Motor neuron (in vitro differentiated cells): ENCODE results near the gene TRIM66. TPM values are rescaled to one million over a fixed set of nuclear protein-coding genes. Genes with fewer than 3 reads are reported as not detected.

ENCODE experiments used
- ATAC-seq, 8 experiments: fragments of 200-7000 bp; cut with Tn5 transposase; replicated peaks in 6 of 8; 2 replicates each; pipeline ENCODE4 v1.8.0; 2021; ENCODE audit warnings: mild to moderate bottlenecking in 8 of 8, moderate library complexity in 8 of 8
- H3K27ac ChIP-seq, 2 donors: fragments of 250-450 bp; sonication (Bioruptor Pico); 2 replicates each; pipeline ENCODE4 v1.9.0; 2021; ENCODE audit warnings: antibody characterized with exemption in 2 of 2, mild to moderate bottlenecking in 2 of 2, moderate library complexity in 1 of 2
- H3K4me1 ChIP-seq, 2 donors: fragments of 250-450 bp; sonication (Bioruptor Pico); replicated peaks in 1 of 2; 2 replicates each; pipeline ENCODE4 v1.6.1; 2021; ENCODE audit warnings: antibody characterized with exemption in 2 of 2, mild to moderate bottlenecking in 2 of 2, moderate library complexity in 1 of 2
- H3K4me3 ChIP-seq, 5 donors: fragments of 250-450 bp; sonication (Bioruptor Pico); 2 replicates each; pipeline ENCODE4 v1.9.0; 2021; ENCODE audit warnings: antibody characterized with exemption in 5 of 5, mild to moderate bottlenecking in 5 of 5, moderate library complexity in 4 of 5
- WGBS, 10 experiments: fragments of 450-650 bp; shearing (Covaris generic); methylation state at CpG; one replicate each; pipeline ENCODE4 v1.0.0; 2022; 5-methylcytosine and 5-hydroxymethylcytosine counted together
- in situ Hi-C, 9 experiments: fragments of 400-800 bp; cut with MboI; loops; one replicate each; pipeline ENCODE4 v1.15.0; 2021; ENCODE audit warnings: low sequenced_read_pairs in 9 of 9, low pct_unique_long_range_greater_than_20kb in 2 of 9; ENCODE audit not compliant: unreplicated experiment in 9 of 9
- total RNA-seq, 8 experiments: library from RNA; unstranded; fragments of 300-600 nt; gene quantifications; 2 replicates each; pipeline versions ENCODE4 v1.2.3 to v1.2.4, GENCODE V29; 2022

Gene TRIM66
- total RNA-seq, 8 experiments from 2014 or later, result 3.5 to 25.7 (median 10.1) TPM

GRCh38 chr11:8698917-8699441, 16.5 kb upstream of the TRIM66 start:
- in situ Hi-C loops, result no loop called here
- peaks cover 8 to 16% of the 10 kb centered on the region in 2 donors for H3K4me1 ChIP-seq
- 75 to 100% (median 83%) methylated on average over 1 to 2 of the region's 11 CpGs; no CpG with 5 or more reads in 7 of the 10 experiments for WGBS, 10 experiments
- no peak overlapping the region for H3K27ac ChIP-seq
- ATAC-seq, result no peak
- no peak overlapping the region for H3K4me3 ChIP-seq

- H3K4me3 ChIP-seq, result no peak overlapping the region
- WGBS, 10 experiments, result 60 to 100% (median 81%) methylated on average over 1 to 4 of the region's 5 CpGs; no CpG with 5 or more reads in 2 of the 10 experiments
- H3K4me1 ChIP-seq, result peaks cover 8 to 16% of the 10 kb centered on the region in 2 donors
- in situ Hi-C loops, result no loop called here
- no peak for ATAC-seq
- no peak overlapping the region for H3K27ac ChIP-seq
Observed at GRCh38 chr11:8698379-8698851, 15.9 kb upstream of the TRIM66 start.

- no peak overlapping the region for H3K27ac ChIP-seq
- in situ Hi-C loops, result no loop called here
- 80 to 100% (median 94%) methylated on average over 1 to 2 of the region's 3 CpGs; no CpG with 5 or more reads in 5 of the 10 experiments for WGBS, 10 experiments
Observed at GRCh38 chr11:8697054-8697453, 14.6 kb upstream of the TRIM66 start.

GRCh38 chr11:8694137-8694536, 11.7 kb upstream of the TRIM66 start:
- Histone ChIP-seq H3K27ac (no peak overlapping the region), H3K4me1 (peaks cover 0 to 5% of the 10 kb centered on the region in 2 donors), H3K4me3 (no peak overlapping the region)
- 50 to 100% (median 92%) methylated on average over 1 to 5 of the region's 5 CpGs; no CpG with 5 or more reads in 3 of the 10 experiments for WGBS, 10 experiments
- peak in 1 of 8 experiments; percentile 0 for ATAC-seq
- in situ Hi-C loops, result no loop called here

More at GRCh38 chr11:8697054-8697453, 14.6 kb upstream of the TRIM66 start:
- Histone ChIP-seq H3K4me3 (no peak overlapping the region), H3K4me1 (peaks cover 8 to 16% of the 10 kb centered on the region in 2 donors)
- no peak for ATAC-seq

- 80 to 100% (median 98%) methylated on average over 1 to 7 of the region's 7 CpGs; no CpG with 5 or more reads in 4 of the 10 experiments for WGBS, 10 experiments
- Histone ChIP-seq H3K4me3 (no peak overlapping the region), H3K4me1 (peaks cover 0 to 5% of the 10 kb centered on the region in 2 donors), H3K27ac (no peak overlapping the region)
- in situ Hi-C loops, result no loop called here
- ATAC-seq, result no peak
Observed at GRCh38 chr11:8693555-8693954, 11.1 kb upstream of the TRIM66 start.

- in situ Hi-C loops, result no loop called here
- no peak overlapping the region for H3K27ac ChIP-seq
- ATAC-seq, result no peak
Observed at GRCh38 chr11:8693010-8693551, 10.6 kb upstream of the TRIM66 start.

GRCh38 chr11:8692417-8692816, 10.0 kb upstream of the TRIM66 start:
- WGBS, 10 experiments, result 60 to 100% (median 85%) methylated on average over 1 to 2 of the region's 3 CpGs; no CpG with 5 or more reads in 5 of the 10 experiments
- H3K4me1 ChIP-seq, result peaks cover 8 to 14% of the 10 kb centered on the region in 2 donors
- no peak for ATAC-seq
- H3K4me3 ChIP-seq, result no peak overlapping the region
- in situ Hi-C loops, result no loop called here
- H3K27ac ChIP-seq, result no peak overlapping the region

More at GRCh38 chr11:8693010-8693551, 10.6 kb upstream of the TRIM66 start:
- Histone ChIP-seq H3K4me3 (no peak overlapping the region), H3K4me1 (peaks cover under 1 to 7% of the 10 kb centered on the region in 2 donors)
- WGBS, 10 experiments, result 97 to 100% (median 100%) methylated on average over 1 to 4 of the region's 6 CpGs; no CpG with 5 or more reads in 4 of the 10 experiments

- in situ Hi-C loops, result no loop called here
- Histone ChIP-seq H3K4me1 (peaks cover 8 to 14% of the 10 kb centered on the region in 2 donors), H3K4me3 (no peak overlapping the region), H3K27ac (no peak overlapping the region)
- ATAC-seq, result no peak
- 83 to 100% (median 96%) methylated on average over 1 to 5 of the region's 6 CpGs for WGBS, 10 experiments
Observed at GRCh38 chr11:8691601-8692000, 9.1 kb upstream of the TRIM66 start.

GRCh38 chr11:8690374-8691342, 8.2 kb upstream of the TRIM66 start:
- ATAC-seq, result no peak
- Histone ChIP-seq H3K4me3 (no peak overlapping the region), H3K27ac (no peak overlapping the region), H3K4me1 (peaks cover 8 to 14% of the 10 kb centered on the region in 2 donors)
- 66 to 100% (median 92%) methylated on average over 1 to 4 of the region's 4 CpGs for WGBS, 10 experiments
- in situ Hi-C loops, result no loop called here

GRCh38 chr11:8689726-8690255, 7.3 kb upstream of the TRIM66 start:
- no peak overlapping the region for H3K27ac ChIP-seq
- WGBS, 10 experiments, result 60 to 100% (median 86%) methylated on average over 1 to 8 of the region's 8 CpGs
- peaks cover 8 to 14% of the 10 kb centered on the region in 2 donors for H3K4me1 ChIP-seq
- in situ Hi-C loops, result no loop called here
- peak overlapping the region in 1 of 5 donors; percentile 54 for H3K4me3 ChIP-seq
- ATAC-seq, result no peak

GRCh38 chr11:8688414-8689362, 6.2 kb upstream of the TRIM66 start:
- in situ Hi-C loops, result no loop called here
- peaks cover 14 to 23% of the 10 kb centered on the region in 2 donors for H3K4me1 ChIP-seq
- H3K27ac ChIP-seq, result peak overlapping the region; percentile 75 to 88
- peak; percentile 78 to 99 (median 98) for ATAC-seq
- H3K4me3 ChIP-seq, result peak overlapping the region; percentile 43 to 54 (median 53)
- 0 to 30% (median 2%) methylated on average over 1 to 27 of the region's 56 CpGs for WGBS, 10 experiments

- Histone ChIP-seq H3K4me3 (no peak overlapping the region), H3K27ac (no peak overlapping the region), H3K4me1 (peaks cover 19 to 28% of the 10 kb centered on the region in 2 donors)
- ATAC-seq, result no peak
- in situ Hi-C loops, result no loop called here
- WGBS, 10 experiments, result 67 to 100% (median 90%) methylated on average over 2 to 7 of the region's 7 CpGs; no CpG with 5 or more reads in 2 of the 10 experiments
Observed at GRCh38 chr11:8686325-8686724, 3.9 kb upstream of the TRIM66 start.
